GM19324 (cell line): ENCODE results near the gene NKIRAS1.
A peak's percentile ranks its signal among the peaks of the same experiment; 100 is the strongest.

ENCODE experiments used
- ATAC-seq: cut with Tn5 transposase; IDR thresholded peaks from one replicate; pipeline ENCODE4 v1.9.1; 2021; ENCODE audit warnings: mild to moderate bottlenecking, moderate library complexity; ENCODE audit not compliant: unreplicated experiment, low FRiP score

The NKIRAS1 gene

GRCh38 chr3:23916886-23917678 lies at the start of gene NKIRAS1, which contains the start of gene RPL15:
Gene NKIRAS1 (minus strand): TSS chr3:23916990. CDS start chr3:23910904, 6,086 bp downstream.
Gene RPL15 (plus strand): TSS chr3:23917132. CDS start chr3:23917860, 728 bp downstream.
- peak; percentile 98 for ATAC-seq

DNA sequence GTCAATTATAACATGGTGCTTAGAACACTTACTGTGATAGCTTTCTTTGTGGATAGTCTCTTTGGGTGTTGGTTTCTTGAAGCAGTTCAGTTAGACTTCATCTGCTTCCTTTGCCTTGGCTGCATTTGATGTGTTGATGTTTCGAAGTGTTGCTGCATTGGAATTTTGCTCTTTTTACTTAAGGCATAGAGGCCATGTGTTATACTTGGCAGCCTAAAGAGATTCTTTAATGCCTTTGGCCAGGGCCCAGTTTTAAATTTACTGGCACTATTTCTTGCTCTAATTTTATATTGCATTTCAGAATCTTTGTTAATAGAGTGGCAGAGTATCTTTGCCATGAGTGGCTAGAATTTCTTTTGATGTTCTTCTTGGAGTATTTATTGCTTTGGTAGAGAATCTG lies 49.5 kb upstream of the NKIRAS1 start:
- ATAC-seq, result no peak

DNA sequence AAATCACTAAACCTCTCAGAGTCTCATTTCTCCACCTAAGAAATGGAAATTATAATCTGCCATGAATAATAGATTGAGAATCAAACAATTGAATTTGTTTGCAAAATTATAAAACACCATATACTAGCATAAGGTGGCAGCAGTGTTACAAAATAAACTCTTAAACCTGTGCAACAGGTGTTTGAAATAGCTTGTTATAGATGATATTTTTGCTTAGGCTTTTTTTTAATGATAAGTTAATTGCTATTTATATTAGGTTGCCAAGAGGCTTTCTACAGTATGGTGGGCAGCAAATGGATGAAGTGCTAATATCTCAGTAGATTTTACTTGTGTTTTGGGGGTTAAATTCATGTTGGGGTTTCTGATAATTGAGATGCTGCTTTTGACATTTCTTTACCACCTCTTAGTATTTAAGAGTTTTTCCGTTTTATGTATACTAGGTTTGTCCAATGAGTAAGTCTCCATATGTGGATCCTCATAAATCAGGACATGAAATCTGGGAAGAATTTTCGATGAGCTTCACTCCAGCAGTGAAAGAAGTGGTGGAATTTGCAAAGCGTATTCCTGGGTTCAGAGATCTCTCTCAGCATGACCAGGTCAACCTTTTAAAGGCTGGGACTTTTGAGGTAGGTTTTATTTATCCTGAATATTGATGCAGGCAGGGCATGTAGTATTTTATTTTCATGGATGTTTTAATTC lies 47.9 kb upstream of the NKIRAS1 start:
- no peak for ATAC-seq

DNA sequence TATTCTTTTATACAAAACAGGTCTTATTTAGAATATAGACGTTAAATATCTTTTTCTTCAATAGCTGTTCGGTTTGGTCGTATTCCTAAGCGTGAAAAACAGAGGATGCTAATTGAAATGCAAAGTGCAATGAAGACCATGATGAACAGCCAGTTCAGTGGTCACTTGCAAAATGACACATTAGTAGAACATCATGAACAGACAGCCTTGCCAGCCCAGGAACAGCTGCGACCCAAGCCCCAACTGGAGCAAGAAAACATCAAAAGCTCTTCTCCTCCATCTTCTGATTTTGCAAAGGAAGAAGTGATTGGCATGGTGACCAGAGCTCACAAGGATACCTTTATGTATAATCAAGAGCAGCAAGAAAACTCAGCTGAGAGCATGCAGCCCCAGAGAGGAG lies 45.1 kb upstream of the NKIRAS1 start:
- no peak for ATAC-seq

DNA sequence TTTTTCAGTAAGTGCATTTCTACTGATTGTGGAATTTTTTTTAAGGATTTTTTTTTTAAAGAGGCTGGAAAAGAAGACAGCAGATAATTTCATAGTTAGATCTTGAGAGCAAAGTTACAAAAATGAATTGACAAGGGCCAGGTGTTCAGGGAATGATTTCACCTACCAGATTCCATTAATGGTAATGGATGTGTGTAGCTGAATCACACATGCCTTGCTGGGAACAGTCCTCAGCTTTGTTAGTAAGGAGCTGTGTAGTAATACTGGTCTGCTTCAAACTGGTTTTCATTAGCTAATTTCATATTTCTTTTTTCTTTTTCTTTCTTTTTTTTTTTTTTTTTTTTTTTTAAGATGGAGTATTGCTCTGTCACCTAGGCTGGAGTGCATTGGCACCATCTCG lies 44.3 kb upstream of the NKIRAS1 start:
- ATAC-seq, result no peak

GRCh38 chr3:23960649-23961048 lies 43.9 kb upstream of the NKIRAS1 start:
- ATAC-seq, result no peak

- no peak for ATAC-seq
Observed at GRCh38 chr3:23959135-23959900, 42.5 kb upstream of the NKIRAS1 start.

DNA sequence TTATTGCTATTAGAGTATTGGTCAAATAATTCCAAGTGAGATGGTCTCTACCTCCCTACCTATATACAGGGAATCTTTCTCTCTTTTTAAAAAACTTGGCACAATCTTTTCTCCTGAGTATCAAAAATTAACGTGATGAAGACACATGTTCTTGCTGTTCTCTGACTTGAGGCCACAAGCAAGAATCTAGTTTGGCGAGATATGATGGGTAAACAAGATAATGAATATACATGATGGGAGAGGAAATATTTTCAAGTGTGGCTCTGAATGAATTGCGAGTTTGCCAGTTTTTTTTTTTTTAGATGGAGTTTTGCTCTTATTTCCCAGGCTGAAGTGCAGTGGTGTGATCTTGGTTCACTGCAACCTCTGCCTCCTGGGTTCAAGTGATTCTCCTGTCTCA lies 39.9 kb upstream of the NKIRAS1 start:
- ATAC-seq, result no peak

DNA sequence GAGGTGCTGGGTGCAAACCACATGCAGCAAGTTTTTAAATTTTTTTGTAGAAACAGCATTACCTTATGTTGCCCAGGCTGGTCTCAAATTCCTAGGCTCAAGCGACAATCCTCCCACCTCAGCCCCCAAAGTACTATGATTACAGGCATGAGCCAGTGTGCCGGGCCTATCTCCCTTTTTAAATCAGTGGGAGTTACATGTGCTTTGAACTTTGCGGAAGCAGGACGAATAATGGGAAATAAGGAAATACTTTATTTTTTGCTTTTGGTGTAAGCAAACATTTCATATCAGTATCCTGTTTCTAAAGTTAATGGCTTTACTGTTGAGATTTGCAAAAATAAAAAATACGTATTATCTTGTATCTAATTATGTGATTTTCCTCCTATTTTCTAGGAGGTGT lies 37.4 kb upstream of the NKIRAS1 start:
- no peak for ATAC-seq

DNA sequence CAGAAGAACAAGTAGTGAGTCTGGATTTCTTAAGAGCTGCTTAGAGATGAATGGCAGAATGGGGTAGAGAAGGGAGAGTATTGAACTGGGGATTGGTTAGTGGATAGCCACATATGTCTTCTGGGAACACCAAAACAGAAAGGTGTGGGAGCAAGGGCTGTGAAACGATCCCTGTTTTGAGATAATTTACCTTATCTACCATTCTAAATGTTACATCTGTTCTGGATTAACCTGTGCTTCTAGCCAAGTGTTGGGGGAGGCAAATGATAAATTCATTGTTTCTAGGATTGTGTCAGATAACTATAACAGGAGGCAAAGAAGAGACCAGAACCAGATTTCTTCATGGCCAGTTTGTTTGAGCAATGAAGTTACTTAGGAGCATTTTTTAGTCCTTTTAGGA lies 36.7 kb upstream of the NKIRAS1 start:
- ATAC-seq, result no peak

DNA sequence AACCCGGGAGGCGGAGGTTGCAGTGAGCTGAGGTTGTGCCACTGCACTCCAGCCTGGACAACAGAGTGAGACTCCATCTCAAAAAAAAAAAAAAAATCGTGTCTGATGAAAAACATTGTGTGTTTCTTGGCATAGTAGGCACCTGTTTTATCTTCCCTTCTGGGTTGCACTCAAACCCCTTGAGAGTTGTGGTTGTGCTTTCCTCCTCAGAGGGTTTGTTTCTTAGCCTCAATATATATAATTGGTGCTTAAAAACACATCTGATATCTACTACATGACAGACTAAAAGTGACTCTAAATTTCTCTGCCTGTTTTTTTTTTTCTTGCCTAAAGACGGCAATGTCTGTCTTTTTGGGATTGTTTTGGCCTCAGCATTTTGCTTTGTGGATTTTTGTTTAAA lies 35.9 kb upstream of the NKIRAS1 start:
- peak; percentile 50 for ATAC-seq

GRCh38 chr3:23950293-23950692 lies 33.5 kb upstream of the NKIRAS1 start:
- ATAC-seq, result peak; percentile 12

- ATAC-seq, result peak; percentile 20
Observed at GRCh38 chr3:23949784-23950183, 33.0 kb upstream of the NKIRAS1 start.

DNA sequence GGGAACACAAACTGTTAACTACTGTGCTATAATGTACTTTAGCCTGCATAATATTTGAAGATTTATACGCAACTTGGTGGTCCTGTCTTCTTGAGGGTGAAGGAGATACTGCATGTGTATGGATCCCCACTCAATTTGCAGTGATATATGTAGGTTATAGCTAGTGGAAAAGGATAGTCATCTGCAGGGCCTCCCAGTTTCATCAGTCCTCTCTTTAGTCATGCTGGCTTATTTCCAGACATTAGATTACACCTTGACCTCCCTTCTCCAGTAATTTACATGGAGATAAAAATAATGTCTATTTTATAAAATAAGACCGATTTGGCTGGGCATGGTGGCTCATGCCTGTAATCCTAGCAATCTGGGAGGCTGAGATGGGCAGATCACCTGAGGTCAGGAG lies 32.0 kb upstream of the NKIRAS1 start:
- ATAC-seq, result no peak

- peak; percentile 82 for ATAC-seq
Observed at GRCh38 chr3:23945913-23946687, 29.3 kb upstream of the NKIRAS1 start.

DNA sequence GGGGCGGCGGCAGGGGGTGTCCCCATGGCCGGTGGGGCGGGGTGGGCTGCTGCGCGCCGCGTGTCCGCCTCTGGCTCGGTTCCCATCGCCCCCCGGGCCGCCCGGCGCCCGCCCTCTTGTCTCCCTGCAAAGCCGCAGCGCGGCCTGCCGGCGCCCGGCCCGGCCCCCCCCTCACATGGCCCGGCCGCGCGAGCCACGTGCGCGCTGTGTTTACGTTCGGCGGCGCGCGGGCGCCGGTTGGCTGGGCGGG lies 28.8 kb upstream of the NKIRAS1 start:
- ATAC-seq, result no peak

GRCh38 chr3:23944861-23945662 lies 28.3 kb upstream of the NKIRAS1 start, which contains the start of gene NR1D2:
Gene NR1D2 (plus strand): TSS chr3:23945286. CDS start chr3:23945579, 293 bp downstream.
- peak; percentile 60 for ATAC-seq

DNA sequence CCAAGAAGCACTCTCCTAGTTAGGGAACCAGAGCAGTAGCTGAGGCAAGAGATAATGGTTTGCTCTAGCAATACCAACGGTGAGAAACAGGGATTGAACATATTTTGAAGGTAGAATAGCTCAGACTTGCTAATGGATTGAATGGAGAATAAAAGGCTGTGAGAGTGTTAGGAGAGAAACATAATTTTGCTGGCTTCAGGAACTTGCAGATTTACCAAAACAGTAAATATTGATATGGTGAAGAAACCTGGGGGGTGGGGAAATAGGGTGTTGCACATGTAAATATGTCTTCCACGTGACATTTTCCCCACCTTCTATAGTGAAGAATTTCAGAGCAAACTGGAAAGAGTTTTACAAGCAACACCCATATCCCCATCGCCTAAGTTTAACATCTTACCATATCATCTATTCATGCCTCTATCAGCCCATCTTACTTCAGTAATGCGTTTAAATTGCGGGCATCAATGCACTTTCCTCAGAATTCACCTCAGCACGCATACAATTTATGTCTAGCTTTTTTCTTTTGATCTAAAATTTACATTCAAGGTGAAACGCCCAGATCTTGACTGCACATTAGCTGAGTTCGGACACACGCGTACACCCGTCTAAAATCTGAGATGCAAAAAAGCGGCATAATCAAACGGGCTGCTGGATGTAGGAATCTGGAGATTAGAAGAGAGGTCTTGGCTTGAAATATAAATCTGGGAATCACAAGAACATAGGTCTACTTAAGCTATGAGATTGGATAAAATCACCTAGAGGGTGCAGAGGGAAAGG lies 27.4 kb upstream of the NKIRAS1 start:
- ATAC-seq, result no peak

- ATAC-seq, result no peak
Observed at GRCh38 chr3:23942546-23942945, 25.8 kb upstream of the NKIRAS1 start.
